GM18502 (cell line): ENCODE data around the gene GMFB.

Experiments
- ATAC-seq: cut with Tn5 transposase; IDR thresholded peaks from one replicate; pipeline ENCODE4 v1.9.1; 2021; ENCODE audit warnings: mild to moderate bottlenecking; ENCODE audit not compliant: unreplicated experiment, poor library complexity

The GMFB gene

GRCh38 chr14:54488646-54489317 lies at the start of gene GMFB:
Gene GMFB, minus strand, starts transcription at chr14:54488980. Its CDS starts 53 bp downstream, at chr14:54488927.
- peak; percentile 92 for ATAC-seq

DNA sequence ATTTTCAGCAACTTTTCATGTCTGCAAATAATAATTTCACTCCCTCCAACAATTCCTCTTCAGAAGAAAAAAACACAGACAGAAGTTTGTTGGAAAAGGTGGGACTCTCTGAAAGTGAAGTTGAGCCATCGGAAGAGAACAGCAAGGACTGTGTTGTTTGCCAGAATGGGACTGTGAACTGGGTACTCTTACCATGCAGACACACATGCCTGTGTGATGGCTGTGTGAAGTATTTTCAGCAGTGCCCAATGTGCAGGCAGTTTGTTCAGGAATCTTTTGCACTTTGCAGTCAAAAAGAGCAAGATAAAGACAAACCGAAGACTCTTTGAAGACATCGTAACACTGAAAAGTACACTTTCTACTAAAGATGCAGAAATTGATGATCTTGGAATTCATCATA lies 49.3 kb upstream of the GMFB start:
- ATAC-seq, result no peak

DNA sequence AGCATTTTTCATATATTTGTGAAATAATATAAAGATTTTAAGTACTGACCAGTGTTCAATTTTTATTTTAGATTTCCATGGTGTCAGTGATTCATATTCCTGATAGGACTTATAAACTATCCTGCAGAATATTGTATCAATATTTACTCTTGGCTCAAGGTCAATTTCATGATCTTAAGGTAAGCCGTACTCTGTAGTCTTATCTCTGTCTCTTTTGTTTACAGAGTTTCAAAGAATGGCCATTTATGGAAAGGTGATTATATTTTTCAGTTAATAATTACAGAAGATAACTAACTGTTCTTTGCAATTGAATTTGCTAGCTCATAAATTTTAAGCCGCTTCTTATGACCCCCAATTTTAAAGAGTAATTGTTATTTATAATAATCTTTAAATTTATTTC lies 48.9 kb upstream of the GMFB start:
- ATAC-seq, result no peak

DNA sequence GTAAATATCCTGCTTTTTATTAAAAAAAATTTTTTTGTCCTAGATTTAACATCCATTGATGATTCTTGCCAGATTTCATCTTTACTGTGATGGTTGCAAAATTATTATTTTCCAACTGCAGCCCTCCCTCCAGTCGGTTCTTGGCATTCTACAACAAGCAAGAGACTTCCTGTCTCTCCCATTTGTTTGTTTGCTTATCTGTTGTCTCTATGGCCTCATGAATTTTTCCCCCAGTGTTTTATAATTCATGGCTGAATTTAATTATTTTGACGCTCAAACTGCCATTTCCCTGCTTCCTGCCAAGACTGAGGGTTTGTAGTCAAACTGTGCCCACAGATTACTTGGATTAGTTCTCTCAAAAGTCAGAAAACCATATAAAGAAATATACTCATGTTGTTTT lies 46.9 kb upstream of the GMFB start:
- ATAC-seq, result no peak

DNA sequence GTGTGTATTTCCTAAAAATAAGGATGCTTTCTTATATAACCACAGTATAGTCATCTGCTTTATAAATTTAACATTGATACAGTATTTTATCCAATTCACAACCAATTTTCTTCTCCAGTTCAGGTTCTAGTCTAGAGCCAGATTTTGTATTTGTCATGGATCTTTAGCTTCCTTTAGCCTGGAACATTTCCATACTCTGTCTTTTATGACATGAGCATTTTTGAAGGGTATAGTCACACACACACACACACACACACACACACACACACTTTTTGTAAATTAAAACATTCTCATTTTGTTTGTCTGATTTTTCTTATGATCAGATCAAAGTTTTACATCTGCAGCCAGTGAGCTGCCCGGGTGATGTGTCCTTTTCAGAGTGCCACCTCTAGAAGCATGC lies 46.3 kb upstream of the GMFB start:
- no peak for ATAC-seq

DNA sequence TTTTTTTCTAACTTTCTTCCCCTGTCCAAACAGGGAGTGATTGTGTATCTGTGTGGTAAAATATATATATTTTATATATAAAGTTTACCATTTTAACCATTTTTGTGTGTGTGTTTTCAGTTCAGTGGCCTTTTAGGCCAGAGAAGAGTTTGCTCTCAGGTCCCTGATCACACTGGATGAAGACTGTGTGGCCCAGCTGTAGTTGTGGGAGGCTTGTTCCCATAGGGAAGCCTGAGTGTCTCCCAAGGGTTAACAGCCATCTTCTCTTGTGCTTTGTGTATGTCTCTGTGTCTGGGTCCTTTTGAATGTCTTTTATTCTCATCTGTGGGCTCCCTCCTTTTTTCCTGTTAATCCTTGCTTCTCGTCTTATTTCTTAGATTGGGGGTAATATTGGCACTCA lies 44.3 kb upstream of the GMFB start:
- peak; percentile 22 for ATAC-seq

DNA sequence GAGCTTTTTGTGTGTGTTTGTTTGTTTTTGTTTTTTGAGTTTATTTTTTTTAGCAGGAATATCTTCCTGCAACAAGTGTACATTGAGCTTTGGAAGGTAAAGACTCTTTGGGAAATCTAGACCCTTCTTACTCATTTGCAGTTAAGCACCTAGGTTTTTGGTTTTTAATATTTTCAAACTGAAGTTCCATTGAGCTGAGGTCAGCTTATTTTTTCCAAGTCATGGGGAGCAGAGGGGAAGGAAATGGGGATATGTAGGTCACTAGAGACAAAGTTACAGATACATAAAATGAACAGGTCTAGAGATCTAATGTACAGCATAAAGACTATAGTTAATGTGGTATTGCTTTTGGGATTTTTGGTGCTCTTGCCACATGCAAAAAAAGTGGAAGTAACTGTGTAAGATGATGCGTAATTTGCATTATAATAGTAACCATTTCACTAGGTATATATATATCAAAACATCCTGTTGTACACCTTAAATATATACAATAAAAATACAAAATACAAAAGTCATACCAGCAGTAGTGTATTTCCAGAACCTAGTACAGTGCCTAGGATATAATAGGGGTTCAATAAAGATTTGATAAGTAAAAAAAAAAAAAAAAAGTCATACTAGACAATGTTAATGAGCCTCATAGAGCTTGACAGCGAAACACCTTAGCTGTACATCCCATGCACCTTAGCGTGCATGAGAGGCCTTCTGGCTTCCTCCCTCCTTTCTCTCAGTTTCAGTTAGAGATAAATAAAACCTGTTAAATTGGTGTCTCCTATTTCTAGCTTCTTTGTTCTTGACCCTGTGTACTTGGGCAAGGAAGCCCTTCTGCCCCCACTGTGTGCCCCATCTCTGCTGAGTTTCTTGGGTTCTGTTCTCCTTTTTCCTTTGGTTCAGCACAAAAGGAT lies 43.6 kb upstream of the GMFB start:
- ATAC-seq, result peak; percentile 95

DNA sequence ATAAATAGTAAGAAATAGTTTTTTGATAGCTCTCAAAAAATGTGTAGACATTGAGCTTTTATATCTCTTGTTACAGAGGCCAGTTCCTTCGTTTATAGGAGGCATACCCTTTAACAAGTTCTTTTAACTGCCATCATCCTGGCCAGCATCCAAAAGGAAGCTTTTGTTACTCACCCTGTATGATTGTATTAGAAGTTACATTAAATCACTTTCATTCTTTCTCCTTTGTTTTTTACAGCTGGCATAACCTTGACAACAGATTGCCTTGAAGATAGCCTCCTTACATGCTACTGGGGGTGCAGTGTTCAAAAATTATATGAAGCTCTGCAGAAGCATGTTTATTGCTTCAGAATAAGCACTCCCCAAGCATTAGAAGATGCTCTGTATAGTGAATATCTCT lies 41.0 kb upstream of the GMFB start:
- ATAC-seq, result no peak

- no peak for ATAC-seq
Measured at GRCh38 chr14:54528973-54529372, 40.2 kb upstream of the GMFB start.

DNA sequence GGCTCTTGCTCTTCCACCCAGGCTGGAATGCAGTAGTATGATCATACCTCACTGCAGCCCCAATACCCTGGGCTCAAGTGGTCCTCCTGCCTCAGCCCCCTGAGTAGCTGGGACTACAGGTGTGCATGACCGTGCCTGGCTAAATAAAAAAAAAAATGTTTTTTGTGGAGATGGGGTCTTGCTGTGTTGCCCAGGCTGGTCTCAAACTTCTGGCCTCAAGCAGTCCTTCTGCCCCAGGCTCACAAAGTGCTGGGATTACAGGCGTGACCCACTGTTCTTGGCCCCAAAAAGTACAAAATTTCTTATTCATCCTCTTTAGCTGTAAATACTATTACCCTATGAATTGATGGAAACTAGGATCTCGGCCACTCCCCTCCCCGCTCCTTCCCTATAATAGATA lies 35.6 kb upstream of the GMFB start:
- ATAC-seq, result no peak

DNA sequence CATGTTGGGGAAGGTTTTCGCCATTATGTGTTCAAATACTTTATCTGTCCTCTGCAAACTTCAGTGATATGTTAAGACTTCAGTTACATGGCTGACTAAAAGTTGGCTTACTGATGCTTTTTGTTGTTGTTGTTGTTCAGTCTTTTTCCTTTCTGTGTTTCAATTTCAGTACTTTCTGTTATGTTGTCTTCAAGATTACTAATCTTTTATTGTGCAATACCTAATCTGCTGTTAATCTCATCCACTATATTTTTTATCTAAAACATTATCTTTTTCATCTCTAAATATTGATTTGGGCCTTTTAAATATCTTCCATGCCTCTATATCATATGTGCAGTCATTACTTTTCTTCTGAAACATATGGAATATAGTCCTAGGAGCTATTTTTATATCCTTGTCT lies 27.9 kb upstream of the GMFB start:
- no peak for ATAC-seq

DNA sequence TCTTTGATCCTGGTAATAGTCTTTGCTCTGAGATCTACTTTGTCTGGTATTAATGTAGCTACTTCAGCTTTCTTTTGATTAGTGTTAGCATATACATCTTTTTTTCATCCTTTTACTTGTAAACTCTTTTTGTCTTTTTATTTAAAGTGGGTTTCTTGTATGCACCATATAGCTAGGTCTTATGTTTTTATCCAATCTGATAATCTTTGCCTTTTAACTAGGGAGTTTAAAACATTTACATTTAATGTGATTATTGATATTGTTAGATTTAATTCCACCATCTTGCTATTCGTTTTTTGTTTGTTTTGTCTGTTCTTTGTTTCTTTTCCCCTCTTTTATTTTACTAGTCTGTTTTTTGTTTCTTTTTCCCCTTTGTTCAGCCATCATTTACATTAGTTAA lies 26.9 kb upstream of the GMFB start:
- no peak for ATAC-seq

- no peak for ATAC-seq
Measured at GRCh38 chr14:54512393-54512792, 23.6 kb upstream of the GMFB start.

GRCh38 chr14:54509546-54510501 lies 21.0 kb upstream of the GMFB start, which contains the start of gene CGRRF1:
Gene CGRRF1, plus strand, starts transcription at chr14:54509906. Its CDS starts 54 bp downstream, at chr14:54509960.
- peak; percentile 92 for ATAC-seq

DNA sequence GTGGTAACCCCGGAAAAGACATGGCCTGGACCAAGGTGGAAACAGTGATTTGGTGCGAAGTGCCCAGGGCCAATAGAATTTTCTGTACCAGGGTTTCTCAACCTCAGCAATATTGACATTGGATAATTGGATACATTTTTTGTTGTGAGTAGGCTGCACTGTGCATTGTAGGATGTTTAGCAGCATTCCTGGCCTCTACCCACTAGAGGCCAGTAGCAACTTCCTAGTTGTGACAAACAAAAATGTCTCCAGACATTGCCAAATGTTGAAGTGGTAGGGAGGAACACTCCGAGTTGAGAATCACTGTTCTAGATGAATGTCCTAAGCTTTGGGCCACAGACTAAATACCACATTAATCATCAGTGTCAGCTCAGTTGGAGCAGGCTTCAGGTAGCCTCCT lies 14.7 kb upstream of the GMFB start:
- ATAC-seq, result no peak

DNA sequence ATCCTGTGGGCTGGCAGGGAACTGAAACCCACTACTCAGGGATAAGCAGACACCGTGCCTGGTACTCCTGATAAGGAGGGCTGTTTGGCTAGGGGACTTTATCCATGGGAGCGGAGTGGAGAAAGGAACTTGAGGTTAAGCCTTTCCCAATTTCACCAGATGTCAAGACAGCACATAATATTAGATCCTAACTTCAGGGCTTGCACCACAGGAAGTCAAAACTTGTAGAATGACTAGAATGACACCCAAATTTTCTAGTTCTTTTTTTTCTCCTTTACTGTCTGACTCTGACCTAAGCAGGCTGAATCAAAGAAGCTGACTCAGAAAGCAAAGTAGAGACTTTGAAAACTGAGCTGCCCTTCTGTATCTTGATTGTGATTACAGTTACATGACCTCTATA lies 13.8 kb upstream of the GMFB start:
- no peak for ATAC-seq

GRCh38 chr14:54501480-54501879 lies 12.7 kb upstream of the GMFB start:
- ATAC-seq, result no peak

- no peak for ATAC-seq
Measured at GRCh38 chr14:54500744-54501143, 12.0 kb upstream of the GMFB start.

DNA sequence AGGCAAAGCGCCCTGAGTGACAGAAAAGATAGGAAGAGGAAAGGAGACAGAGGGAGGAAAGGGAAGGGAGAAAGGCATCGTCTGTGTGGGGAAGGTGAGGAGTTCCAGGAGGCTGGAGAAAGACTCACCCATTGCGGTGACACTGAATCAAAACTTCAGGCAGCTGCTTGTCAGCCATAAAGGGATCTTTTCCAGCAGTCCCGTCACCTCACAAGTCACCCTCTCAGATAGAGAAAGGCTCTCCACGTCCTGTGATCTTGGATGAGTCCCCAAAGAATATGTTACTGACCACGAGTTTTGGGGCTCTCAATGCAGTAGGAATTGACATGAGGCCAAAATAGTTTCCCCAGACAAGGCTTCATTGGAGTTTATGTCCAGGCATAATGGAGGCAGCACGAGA lies 9.8 kb upstream of the GMFB start:
- ATAC-seq, result no peak

DNA sequence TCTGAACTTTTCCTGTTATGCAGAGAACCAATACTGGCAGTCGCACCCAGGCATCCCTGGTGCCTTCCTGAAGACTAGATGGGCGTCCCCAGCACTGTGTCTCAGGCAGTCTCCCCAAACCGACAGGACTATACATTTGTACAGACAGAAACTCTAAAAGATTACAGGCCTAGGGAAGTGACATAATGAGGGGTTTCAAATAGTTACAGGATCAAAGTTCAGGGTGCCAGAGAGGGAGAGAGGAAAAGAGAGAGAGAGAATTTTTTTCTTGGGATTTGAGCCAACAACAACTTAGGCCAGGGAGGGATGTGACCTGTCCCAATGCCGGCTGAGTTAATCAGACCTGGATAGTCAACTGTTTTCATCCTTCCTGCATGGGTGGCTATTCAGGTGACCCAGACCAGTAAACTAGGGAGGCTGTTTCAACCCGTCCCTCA lies 9.3 kb upstream of the GMFB start:
- ATAC-seq, result no peak
